Measurements from ENCODE around the gene CALM3. TPM values are rescaled to one million over a fixed set of nuclear protein-coding genes. Genes with fewer than 3 reads are reported as not detected.

CALM3 gene
- total and polyA plus RNA-seq, 2 of the 13 experiments (the other 11 are each of a cell fraction or from before 2014, with no cell fraction given): 239 to 258 TPM

GRCh38 chr19:46600384-46601317 lies 479 bp upstream of the CALM3 start (continued):
- TF ChIP-seq AGO2 (optimal IDR thresholded peaks at IDR 0.05; ENCODE audit: low read depth, low read length): no peak
- TF ChIP-seq, protein P1, sequence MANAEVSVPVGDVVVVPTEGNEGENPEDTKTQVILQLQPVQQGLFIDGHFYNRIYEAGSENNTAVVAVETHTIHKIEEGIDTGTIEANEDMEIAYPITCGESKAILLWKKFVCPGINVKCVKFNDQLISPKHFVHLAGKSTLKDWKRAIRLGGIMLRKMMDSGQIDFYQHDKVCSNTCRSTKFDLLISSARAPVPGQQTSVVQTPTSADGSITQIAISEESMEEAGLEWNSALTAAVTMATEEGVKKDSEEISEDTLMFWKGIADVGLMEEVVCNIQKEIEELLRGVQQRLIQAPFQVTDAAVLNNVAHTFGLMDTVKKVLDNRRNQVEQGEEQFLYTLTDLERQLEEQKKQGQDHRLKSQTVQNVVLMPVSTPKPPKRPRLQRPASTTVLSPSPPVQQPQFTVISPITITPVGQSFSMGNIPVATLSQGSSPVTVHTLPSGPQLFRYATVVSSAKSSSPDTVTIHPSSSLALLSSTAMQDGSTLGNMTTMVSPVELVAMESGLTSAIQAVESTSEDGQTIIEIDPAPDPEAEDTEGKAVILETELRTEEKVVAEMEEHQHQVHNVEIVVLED (CRISPR knock-in tag; IDR thresholded peaks at IDR 0.05; ENCODE audit: borderline replicate concordance): peak; percentile 85
- TF ChIP-seq, protein P2, sequence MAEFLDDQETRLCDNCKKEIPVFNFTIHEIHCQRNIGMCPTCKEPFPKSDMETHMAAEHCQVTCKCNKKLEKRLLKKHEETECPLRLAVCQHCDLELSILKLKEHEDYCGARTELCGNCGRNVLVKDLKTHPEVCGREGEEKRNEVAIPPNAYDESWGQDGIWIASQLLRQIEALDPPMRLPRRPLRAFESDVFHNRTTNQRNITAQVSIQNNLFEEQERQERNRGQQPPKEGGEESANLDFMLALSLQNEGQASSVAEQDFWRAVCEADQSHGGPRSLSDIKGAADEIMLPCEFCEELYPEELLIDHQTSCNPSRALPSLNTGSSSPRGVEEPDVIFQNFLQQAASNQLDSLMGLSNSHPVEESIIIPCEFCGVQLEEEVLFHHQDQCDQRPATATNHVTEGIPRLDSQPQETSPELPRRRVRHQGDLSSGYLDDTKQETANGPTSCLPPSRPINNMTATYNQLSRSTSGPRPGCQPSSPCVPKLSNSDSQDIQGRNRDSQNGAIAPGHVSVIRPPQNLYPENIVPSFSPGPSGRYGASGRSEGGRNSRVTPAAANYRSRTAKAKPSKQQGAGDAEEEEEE (CRISPR knock-in tag; IDR thresholded peaks at IDR 0.05; ENCODE audit: borderline replicate concordance): no peak
- TF ChIP-seq ZBTB33 (CRISPR knock-in tag; IDR thresholded peaks at IDR 0.05): no peak
- no peak for TF ChIP-seq ZSCAN30 (CRISPR knock-in tag; IDR thresholded peaks at IDR 0.05)
- TF ChIP-seq ZNF629 (CRISPR knock-in tag; conservative IDR thresholded peaks at IDR 0.05): 0 out of 2 replicates have a peak, but pooled peaks have one; percentile 23
- TF ChIP-seq GABPA (IDR thresholded peaks at IDR 0.05; ENCODE audit: low read depth, low read length): no peak
- TF ChIP-seq GABPA (CRISPR knock-in tag; IDR thresholded peaks at IDR 0.05; ENCODE audit: low read depth): no peak
- TF ChIP-seq, protein P3, sequence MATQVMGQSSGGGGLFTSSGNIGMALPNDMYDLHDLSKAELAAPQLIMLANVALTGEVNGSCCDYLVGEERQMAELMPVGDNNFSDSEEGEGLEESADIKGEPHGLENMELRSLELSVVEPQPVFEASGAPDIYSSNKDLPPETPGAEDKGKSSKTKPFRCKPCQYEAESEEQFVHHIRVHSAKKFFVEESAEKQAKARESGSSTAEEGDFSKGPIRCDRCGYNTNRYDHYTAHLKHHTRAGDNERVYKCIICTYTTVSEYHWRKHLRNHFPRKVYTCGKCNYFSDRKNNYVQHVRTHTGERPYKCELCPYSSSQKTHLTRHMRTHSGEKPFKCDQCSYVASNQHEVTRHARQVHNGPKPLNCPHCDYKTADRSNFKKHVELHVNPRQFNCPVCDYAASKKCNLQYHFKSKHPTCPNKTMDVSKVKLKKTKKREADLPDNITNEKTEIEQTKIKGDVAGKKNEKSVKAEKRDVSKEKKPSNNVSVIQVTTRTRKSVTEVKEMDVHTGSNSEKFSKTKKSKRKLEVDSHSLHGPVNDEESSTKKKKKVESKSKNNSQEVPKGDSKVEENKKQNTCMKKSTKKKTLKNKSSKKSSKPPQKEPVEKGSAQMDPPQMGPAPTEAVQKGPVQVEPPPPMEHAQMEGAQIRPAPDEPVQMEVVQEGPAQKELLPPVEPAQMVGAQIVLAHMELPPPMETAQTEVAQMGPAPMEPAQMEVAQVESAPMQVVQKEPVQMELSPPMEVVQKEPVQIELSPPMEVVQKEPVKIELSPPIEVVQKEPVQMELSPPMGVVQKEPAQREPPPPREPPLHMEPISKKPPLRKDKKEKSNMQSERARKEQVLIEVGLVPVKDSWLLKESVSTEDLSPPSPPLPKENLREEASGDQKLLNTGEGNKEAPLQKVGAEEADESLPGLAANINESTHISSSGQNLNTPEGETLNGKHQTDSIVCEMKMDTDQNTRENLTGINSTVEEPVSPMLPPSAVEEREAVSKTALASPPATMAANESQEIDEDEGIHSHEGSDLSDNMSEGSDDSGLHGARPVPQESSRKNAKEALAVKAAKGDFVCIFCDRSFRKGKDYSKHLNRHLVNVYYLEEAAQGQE (IDR thresholded peaks at IDR 0.05; ENCODE audit: borderline replicate concordance in 1 of 2, low read depth in 1 of 2, low read length in 2 of 2): no peak
- TF ChIP-seq ZNF333 (CRISPR knock-in tag; IDR thresholded peaks at IDR 0.05; ENCODE audit: borderline replicate concordance): no peak; the same call in 1 of the 2 replicates
- peak; percentile 94 for TF ChIP-seq ASH2L (IDR thresholded peaks at IDR 0.05; ENCODE audit: insufficient read length, low read depth, low read length)
- TF ChIP-seq CBFB (CRISPR knock-in tag; IDR thresholded peaks at IDR 0.05): peak; percentile 91
- TF ChIP-seq, protein P4, sequence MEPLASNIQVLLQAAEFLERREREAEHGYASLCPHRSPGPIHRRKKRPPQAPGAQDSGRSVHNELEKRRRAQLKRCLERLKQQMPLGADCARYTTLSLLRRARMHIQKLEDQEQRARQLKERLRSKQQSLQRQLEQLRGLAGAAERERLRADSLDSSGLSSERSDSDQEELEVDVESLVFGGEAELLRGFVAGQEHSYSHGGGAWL (CRISPR knock-in tag; IDR thresholded peaks at IDR 0.05): peak; percentile 34; the same call in 1 of the 2 replicates
- TF ChIP-seq HOXA3 (CRISPR knock-in tag; IDR thresholded peaks at IDR 0.05): peak; percentile 88
- TF ChIP-seq ZSCAN21 (CRISPR knock-in tag; IDR thresholded peaks at IDR 0.05; ENCODE audit: borderline replicate concordance): no peak

Measured in HepG2 (cell line).